Measurements from ENCODE around the gene NDUFB4. TPM values are rescaled to one million over a fixed set of nuclear protein-coding genes. Genes with fewer than 3 reads are reported as not detected.

Gene NDUFB4
- total RNA-seq, 1 experiment from 2014 or later = 283 TPM

DNA sequence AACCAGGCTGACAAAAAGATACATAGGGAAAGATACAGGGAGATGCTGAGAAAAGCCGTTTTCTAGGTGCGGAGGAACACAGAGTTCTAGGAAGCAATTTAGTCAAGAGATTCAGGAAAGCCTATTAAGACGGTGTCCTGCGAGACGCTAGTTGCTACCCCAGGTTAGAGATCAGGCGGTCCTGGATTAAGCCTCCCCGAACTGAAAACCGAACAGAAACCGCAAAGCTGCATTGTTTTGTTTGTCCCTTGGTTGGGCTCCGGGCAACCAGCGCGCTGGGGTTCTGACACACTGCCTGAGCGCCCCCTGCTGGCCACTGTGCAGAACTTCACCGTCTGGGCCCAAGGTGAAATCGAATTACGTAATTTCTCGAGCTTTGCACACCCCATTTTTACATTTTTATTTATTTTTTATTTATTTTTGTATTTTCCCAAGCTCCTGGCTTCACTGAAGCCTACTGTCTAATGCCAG, 37.3 kb upstream of the NDUFB4 start:
- no peaks in the 10 kb centered on the region for H3K9me2 ChIP-seq (replicated peaks; ENCODE audit: low read length)
- no peaks in the 10 kb centered on the region for H3K27me3 ChIP-seq (ENCODE audit: low read length)
- H3K79me2 ChIP-seq (ENCODE audit: low read length) = no peaks in the 10 kb centered on the region
- H4K20me1 ChIP-seq (ENCODE audit: low read length) = no peaks in the 10 kb centered on the region
- H2AFZ ChIP-seq (ENCODE audit: low read length) = peak overlapping the region; percentile 84
- CTCF ChIA-PET = interaction anchor here (0.6 to 2.4 kb wide), 14 partner anchors 8 to 221 kb away, joined by 3 to 67 read pairs (median 4); partner anchors contain the start of gene NDUFB4
- BruUV-seq (replicated peaks) = no TSS peak
- no peak for TF ChIP-seq EZH2 (IDR thresholded peaks at IDR 0.05; ENCODE audit: low read length, unreplicated experiment)
- TF ChIP-seq, protein P1, sequence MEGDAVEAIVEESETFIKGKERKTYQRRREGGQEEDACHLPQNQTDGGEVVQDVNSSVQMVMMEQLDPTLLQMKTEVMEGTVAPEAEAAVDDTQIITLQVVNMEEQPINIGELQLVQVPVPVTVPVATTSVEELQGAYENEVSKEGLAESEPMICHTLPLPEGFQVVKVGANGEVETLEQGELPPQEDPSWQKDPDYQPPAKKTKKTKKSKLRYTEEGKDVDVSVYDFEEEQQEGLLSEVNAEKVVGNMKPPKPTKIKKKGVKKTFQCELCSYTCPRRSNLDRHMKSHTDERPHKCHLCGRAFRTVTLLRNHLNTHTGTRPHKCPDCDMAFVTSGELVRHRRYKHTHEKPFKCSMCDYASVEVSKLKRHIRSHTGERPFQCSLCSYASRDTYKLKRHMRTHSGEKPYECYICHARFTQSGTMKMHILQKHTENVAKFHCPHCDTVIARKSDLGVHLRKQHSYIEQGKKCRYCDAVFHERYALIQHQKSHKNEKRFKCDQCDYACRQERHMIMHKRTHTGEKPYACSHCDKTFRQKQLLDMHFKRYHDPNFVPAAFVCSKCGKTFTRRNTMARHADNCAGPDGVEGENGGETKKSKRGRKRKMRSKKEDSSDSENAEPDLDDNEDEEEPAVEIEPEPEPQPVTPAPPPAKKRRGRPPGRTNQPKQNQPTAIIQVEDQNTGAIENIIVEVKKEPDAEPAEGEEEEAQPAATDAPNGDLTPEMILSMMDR (conservative IDR thresholded peaks at IDR 0.05; ENCODE audit: low read depth, low read length) = peak; percentile 94
- DNase-seq = peak; percentile 95
- peak overlapping the region; percentile 88 for H3K4me2 ChIP-seq (ENCODE audit: low read length)
- peaks cover 33% of the 10 kb centered on the region for H3K4me1 ChIP-seq (ENCODE audit: insufficient read depth, low read length)
- peak overlapping the region; percentile 74 for H3K4me3 ChIP-seq (ENCODE audit: low read length)
- ATAC-seq = peak; percentile 60
- POLR2A ChIA-PET (ENCODE audit: unreplicated experiment) = interaction anchor here (0.6 to 1.1 kb wide), 3 partner anchors 120 to 166 kb away, joined by 4 to 5 read pairs (median 5); no protein-coding TSS in a partner anchor
- peak overlapping the region; percentile 64 for H3K27ac ChIP-seq (ENCODE audit: low read length)
- H3K36me3 ChIP-seq (ENCODE audit: low read depth, low read length) = no peaks in the 10 kb centered on the region
- H3F3A ChIP-seq (ENCODE audit: low read length, unreplicated experiment) = no peaks in the 10 kb centered on the region
- intact Hi-C loops (cut with micrococcal nuclease) = loop anchor here (1.0 to 5.0 kb wide), 7 partner anchors 52 to 315 kb away; partner anchors contain the start of genes FSTL1 and LRRC58
- peak overlapping the region; percentile 63 for H3K9ac ChIP-seq (ENCODE audit: low read length)
- no peaks in the 10 kb centered on the region for H3K9me3 ChIP-seq (ENCODE audit: low read length)

DNA sequence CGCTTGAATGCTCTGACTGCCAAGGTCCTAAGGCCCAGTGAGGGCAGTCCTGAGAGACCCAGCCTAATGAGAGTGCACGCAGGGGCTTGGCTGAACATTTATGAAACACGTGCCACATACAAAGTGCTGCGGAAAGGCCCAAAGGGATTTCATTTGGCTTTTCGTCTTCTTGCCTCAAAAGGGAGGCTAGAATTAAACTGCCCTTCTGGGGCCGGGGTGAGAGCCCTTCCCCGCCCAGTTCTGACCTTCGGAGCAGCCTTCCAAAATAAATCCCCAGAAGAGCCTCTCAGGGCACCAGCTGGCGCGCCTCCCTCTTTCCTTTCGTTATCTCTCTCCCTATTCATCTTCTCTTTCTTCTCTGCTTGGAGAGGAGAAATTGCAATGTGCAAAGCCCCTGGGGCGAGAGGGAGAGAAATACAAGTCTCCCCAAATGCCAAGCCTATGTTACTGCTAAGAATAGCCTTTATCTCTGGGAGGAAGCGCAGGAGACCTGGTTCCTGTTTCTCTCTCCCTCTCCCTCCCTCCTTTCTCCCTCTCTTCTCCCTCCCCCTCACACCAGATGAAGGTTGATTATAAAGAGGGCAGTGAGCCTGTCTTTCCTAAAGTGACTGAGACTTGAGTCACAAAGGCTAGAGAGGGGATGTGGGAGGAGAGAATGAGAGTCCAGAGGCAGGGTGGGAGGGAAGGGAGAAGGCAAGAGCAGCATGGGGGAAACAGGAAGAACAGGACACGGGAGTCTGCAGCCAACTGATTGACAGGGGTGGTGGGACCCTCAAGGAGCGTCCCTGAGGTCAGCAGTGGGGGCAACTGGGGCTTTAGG, 36.7 kb upstream of the NDUFB4 start:
- H3K27ac ChIP-seq (ENCODE audit: low read length) = peak overlapping the region; percentile 64
- H2AFZ ChIP-seq (ENCODE audit: low read length) = peak overlapping the region; percentile 84
- no peaks in the 10 kb centered on the region for H3K9me3 ChIP-seq (ENCODE audit: low read length)
- peak overlapping the region; percentile 63 for H3K9ac ChIP-seq (ENCODE audit: low read length)
- no peaks in the 10 kb centered on the region for H3K79me2 ChIP-seq (ENCODE audit: low read length)
- H3K4me1 ChIP-seq (ENCODE audit: insufficient read depth, low read length) = peaks cover 33% of the 10 kb centered on the region
- H4K20me1 ChIP-seq (ENCODE audit: low read length) = no peaks in the 10 kb centered on the region
- no peaks in the 10 kb centered on the region for H3F3A ChIP-seq (ENCODE audit: low read length, unreplicated experiment)
- CTCF ChIA-PET = interaction anchor here (0.6 to 2.4 kb wide), 10 partner anchors 8 to 209 kb away, joined by 3 to 67 read pairs (median 4); partner anchors contain the start of gene NDUFB4
- peak overlapping the region; percentile 74 for H3K4me3 ChIP-seq (ENCODE audit: low read length)
- POLR2A ChIA-PET (ENCODE audit: unreplicated experiment) = interaction anchor here (0.6 to 1.1 kb wide), 3 partner anchors 121 to 167 kb away, joined by 4 to 5 read pairs (median 5); no protein-coding TSS in a partner anchor
- no TSS peak for BruUV-seq (replicated peaks)
- intact Hi-C loops (cut with micrococcal nuclease) = loop anchor here (1.0 to 10.0 kb wide), 10 partner anchors 37 to 969 kb away; partner anchors contain the start of genes GTF2E1, LRRC58, NDUFB4 and RABL3
- H3K9me2 ChIP-seq (replicated peaks; ENCODE audit: low read length) = no peaks in the 10 kb centered on the region
- H3K27me3 ChIP-seq (ENCODE audit: low read length) = no peaks in the 10 kb centered on the region
- DNase-seq (peak; percentile 97), ATAC-seq (peak; percentile 69)
- peak overlapping the region; percentile 88 for H3K4me2 ChIP-seq (ENCODE audit: low read length)
- no peak for TF ChIP-seq EZH2phosphoT487 (IDR thresholded peaks at IDR 0.05; ENCODE audit: borderline replicate concordance, low read length)
- TF ChIP-seq, protein P1 (conservative IDR thresholded peaks at IDR 0.05; ENCODE audit: low read depth, low read length) = no peak; the same call in 1 of the 2 replicates
- TF ChIP-seq EZH2 (IDR thresholded peaks at IDR 0.05; ENCODE audit: low read length, unreplicated experiment) = no peak
- no peaks in the 10 kb centered on the region for H3K36me3 ChIP-seq (ENCODE audit: low read depth, low read length)
